Hair follicle dermal papilla cell (primary cell): Measurements from ENCODE around the gene HACL1. TPM values are rescaled to one million over a fixed set of nuclear protein-coding genes. Genes with fewer than 3 reads are reported as not detected.

Experiments
- total RNA-seq: library from RNA; depleted of rRNA; stranded (reverse); fragments of >200 nt; gene quantifications from 2 replicates; pipeline ENCODE4 v1.2.3, GENCODE V29; 2012

HACL1 gene
- 24.5 and 25.0 TPM in 2 replicates for total RNA-seq

DNA sequence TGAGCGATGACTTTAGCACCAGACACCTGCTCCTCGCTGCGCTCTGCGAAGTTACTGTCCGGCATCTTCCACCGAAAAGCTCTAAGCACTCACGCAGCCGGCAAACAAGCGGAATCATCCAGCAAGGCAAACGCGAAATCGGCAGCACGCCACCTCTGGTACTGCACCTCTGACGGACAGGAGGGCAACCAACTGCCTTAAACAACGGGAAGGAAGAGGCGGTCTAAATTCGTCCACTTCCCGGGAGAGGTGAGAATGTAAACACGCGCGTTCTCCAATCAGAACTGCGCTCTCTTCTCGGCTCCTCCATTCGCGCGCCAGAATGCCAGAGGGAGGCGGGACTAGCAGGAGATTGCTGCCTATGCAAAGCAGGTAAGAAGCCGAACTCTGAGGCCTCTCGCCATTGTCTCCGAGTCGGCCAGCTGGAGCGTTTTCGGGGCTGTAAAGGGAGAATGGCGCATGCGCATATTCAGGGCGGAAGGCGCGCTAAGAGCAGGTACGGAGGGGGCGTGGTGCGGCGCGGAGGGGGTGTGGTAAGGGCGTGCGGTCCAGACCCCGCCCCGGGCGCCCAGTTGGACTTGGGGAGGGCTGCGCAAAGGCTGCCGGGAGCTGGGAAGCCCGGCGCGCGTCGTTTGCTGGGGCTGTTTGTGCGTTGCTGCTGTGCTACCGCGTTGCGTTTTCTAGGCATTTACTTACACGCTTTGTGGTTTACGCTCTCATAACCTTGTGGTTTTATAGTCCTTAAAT lies at the start of gene HACL1, which contains the start of gene BTD:
HACL1 (minus strand) TSS at position 171 of the 747 bp plus-strand sequence; CDS start at position 65, 106 bp downstream.
BTD (plus strand) TSS at position 347 of the 747 bp plus-strand sequence. CDS start 33,695 bp downstream, outside the sequence.

DNA sequence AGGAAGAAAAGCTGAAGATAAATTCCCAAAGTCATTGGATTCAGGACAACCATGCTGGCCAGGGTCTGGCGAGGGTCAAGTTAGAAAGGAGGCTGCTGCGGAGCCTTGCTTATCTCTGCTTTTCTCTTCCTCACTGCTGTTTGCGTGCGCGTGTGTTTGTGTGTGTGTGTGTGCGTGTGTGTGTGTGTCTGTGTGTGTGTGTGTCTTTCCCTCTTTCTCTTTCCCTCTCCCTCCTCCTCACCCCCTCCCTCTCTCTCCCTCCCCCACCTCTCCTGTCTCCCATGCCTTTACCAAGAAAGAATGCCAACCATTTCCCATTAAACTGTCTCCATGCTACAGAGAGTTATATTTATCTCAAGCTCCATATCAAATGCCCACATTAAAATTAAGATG lies 79.8 kb downstream of the HACL1 start, which contains the start of gene COLQ:
COLQ (minus strand) TSS at position 134 of the 393 bp plus-strand sequence; CDS start at position 53, 81 bp downstream.

Other genes starting within 250 kb of the HACL1 start
- gene METTL6, start 174.0 kb downstream of the HACL1 start, total RNA-seq, result 21.6 and 23.1 TPM in 2 replicates
- 21.1 and 26.3 TPM in 2 replicates for gene EAF1, start 174.0 kb downstream of the HACL1 start, total RNA-seq
- gene COLQ, start 79.9 kb downstream of the HACL1 start, total RNA-seq, result 0.61 and 0.81 TPM in 2 replicates
- 26.0 and 35.2 TPM in 2 replicates for gene BTD, start 176 bp upstream of the HACL1 start, total RNA-seq
- 213 and 290 TPM in 2 replicates for gene ANKRD28, start 196.4 kb upstream of the HACL1 start, total RNA-seq